ENCODE data around the gene RSBN1L. TPM values are rescaled to one million over a fixed set of nuclear protein-coding genes. Genes with fewer than 3 reads are reported as not detected.

Gene RSBN1L
- total and polyA plus RNA-seq, 3 experiments from 2014 or later: 9.6 to 24.5 (median 23.4) TPM

DNA sequence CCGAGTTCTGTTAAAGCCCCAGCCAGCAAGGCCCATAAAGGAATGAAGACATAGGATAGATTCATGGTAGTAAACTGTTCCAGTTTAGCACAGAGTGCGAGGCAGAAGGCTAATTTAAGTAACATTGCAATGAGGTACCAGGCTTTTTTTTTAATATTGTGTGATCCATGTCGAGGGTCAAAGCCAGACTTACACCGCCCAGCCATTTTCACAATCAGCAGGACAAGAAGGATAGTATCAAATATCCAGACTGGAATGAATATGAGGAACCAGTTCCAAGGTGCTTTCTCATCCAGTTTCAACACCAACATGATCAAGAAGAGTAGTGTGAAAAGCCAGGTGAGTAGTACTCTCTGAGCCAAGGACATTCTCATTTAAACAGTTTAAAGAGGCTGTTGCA, 97.7 kb downstream of the RSBN1L start:
- peak overlapping the region in 3 of 8 donors; percentile 13 to 50 (median 44) for H3K27ac Mint-ChIP-seq

GRCh38 chr7:77796109-77796508, 99.8 kb downstream of the RSBN1L start:
- H3K36me3 ChIP-seq (ENCODE audit: insufficient read depth, low read length): no peaks in the 10 kb centered on the region
- Mint-ChIP-seq H3K9me3 (no peaks in the 10 kb centered on the region), H3K4me1 (peaks cover 55 to 71% (median 68%) of the 10 kb centered on the region in 3 donors), H3K4me3 (peak overlapping the region in 6 of 7 donors; percentile 4 to 99 (median 91)), H3K27me3 (no peaks in the 10 kb centered on the region), H3K27ac (peak overlapping the region in 4 of 8 donors; percentile 7 to 47 (median 34)), H3K36me3 (peaks cover 0 to 29% (median 4%) of the 10 kb centered on the region in 3 donors)
- no peak overlapping the region for H3K27ac ChIP-seq (ENCODE audit: low read depth, low read length)
- CTCF ChIA-PET: interaction anchor here (1.0 kb wide), 1 partner anchor 144 kb away, joined by 4 read pairs; no protein-coding TSS in a partner anchor
- H3K4me3 ChIP-seq (ENCODE audit: low read length): no peak overlapping the region
- H3K4me1 ChIP-seq (ENCODE audit: insufficient read depth, low read length): peaks cover 31% of the 10 kb centered on the region
- POLR2A ChIA-PET: no interaction called here
- DNase-seq: no peak
- H3K9me3 ChIP-seq (ENCODE audit: low read length): no peaks in the 10 kb centered on the region
- no peaks in the 10 kb centered on the region for H3K27me3 ChIP-seq (ENCODE audit: insufficient read depth, low read length, poor library complexity, severe bottlenecking)

More for the DNA sequence above, 97.7 kb downstream of the RSBN1L start:
- Mint-ChIP-seq H3K36me3 (peaks cover 0 to 28% (median 4%) of the 10 kb centered on the region in 3 donors), H3K4me1 (peaks cover 40 to 53% (median 51%) of the 10 kb centered on the region in 3 donors), H3K4me3 (peak overlapping the region in 1 of 7 donors; percentile 40), H3K9me3 (no peaks in the 10 kb centered on the region), H3K27me3 (no peaks in the 10 kb centered on the region)
- H3K27ac ChIP-seq (ENCODE audit: low read depth, low read length): no peak overlapping the region
- no peaks in the 10 kb centered on the region for H3K9me3 ChIP-seq (ENCODE audit: low read length)
- no peak for DNase-seq
- H3K4me3 ChIP-seq (ENCODE audit: low read length): no peak overlapping the region
- ChIA-PET CTCF (no interaction called here), POLR2A (no interaction called here)
- peaks cover 16% of the 10 kb centered on the region for H3K4me1 ChIP-seq (ENCODE audit: insufficient read depth, low read length)
- H3K27me3 ChIP-seq (ENCODE audit: insufficient read depth, low read length, poor library complexity, severe bottlenecking): no peaks in the 10 kb centered on the region
- no peaks in the 10 kb centered on the region for H3K36me3 ChIP-seq (ENCODE audit: insufficient read depth, low read length)

GRCh38 chr7:77796960-77797359, 100.7 kb downstream of the RSBN1L start:
- no peaks in the 10 kb centered on the region for H3K27me3 ChIP-seq (ENCODE audit: insufficient read depth, low read length, poor library complexity, severe bottlenecking)
- Mint-ChIP-seq H3K9me3 (no peaks in the 10 kb centered on the region), H3K4me1 (peaks cover 59 to 78% (median 75%) of the 10 kb centered on the region in 3 donors), H3K27ac (peak overlapping the region in 4 of 8 donors; percentile 70 to 97 (median 90)), H3K27me3 (no peaks in the 10 kb centered on the region), H3K4me3 (peak overlapping the region; percentile 91 to 99 (median 96)), H3K36me3 (peaks cover 0 to 28% (median 4%) of the 10 kb centered on the region in 3 donors)
- peak overlapping the region; percentile 82 for H3K27ac ChIP-seq (ENCODE audit: low read depth, low read length)
- H3K36me3 ChIP-seq (ENCODE audit: insufficient read depth, low read length): no peaks in the 10 kb centered on the region
- no peak for DNase-seq
- no peaks in the 10 kb centered on the region for H3K9me3 ChIP-seq (ENCODE audit: low read length)
- CTCF ChIA-PET: no interaction called here
- POLR2A ChIA-PET: no interaction called here
- peak overlapping the region; percentile 91 for H3K4me3 ChIP-seq (ENCODE audit: low read length)
- peaks cover 36% of the 10 kb centered on the region for H3K4me1 ChIP-seq (ENCODE audit: insufficient read depth, low read length)

DNA sequence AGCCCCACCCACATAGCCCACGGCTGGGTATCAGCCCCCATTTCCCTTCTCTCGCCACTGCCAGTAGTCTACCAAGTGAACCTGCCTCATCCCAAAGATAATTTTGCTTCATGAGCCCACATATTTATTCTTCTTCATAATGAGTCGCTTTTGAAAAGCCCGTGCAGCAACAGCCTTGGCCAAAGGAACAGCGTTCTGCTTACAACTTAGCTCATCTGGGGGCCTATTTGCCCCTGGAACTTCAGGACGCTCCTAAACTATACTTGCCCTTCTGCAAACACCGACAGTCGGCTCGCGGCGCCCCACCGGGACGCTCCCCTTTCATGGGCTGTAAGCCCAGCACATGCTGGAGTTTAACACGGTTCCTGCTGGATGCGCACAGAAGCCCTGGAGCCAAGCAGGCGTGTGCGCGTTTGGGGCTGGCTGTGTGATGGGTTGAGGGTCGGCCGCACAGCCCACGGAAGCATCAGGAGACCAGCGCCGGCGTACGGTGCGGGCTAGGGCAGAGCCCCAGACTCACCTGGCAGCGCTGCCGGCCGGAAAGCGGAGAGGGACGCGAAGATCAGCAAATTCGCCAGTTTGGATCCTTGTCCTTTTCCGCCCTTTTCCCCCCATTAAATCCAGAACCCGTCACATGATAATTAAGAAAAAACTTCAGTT, 101.6 kb downstream of the RSBN1L start:
- H3K36me3 ChIP-seq (ENCODE audit: insufficient read depth, low read length): no peaks in the 10 kb centered on the region
- Mint-ChIP-seq H3K9me3 (no peaks in the 10 kb centered on the region), H3K4me1 (peaks cover 68 to 83% (median 79%) of the 10 kb centered on the region in 3 donors), H3K36me3 (peaks cover 0 to 28% (median 4%) of the 10 kb centered on the region in 3 donors), H3K27me3 (no peaks in the 10 kb centered on the region), H3K27ac (peak overlapping the region; percentile 70 to 98 (median 93)), H3K4me3 (peak overlapping the region; percentile 91 to 99 (median 96))
- no peak for DNase-seq
- no peaks in the 10 kb centered on the region for H3K27me3 ChIP-seq (ENCODE audit: insufficient read depth, low read length, poor library complexity, severe bottlenecking)
- POLR2A ChIA-PET: interaction anchor here (0.7 to 1.1 kb wide), 4 partner anchors 14 to 222 kb away, joined by 3 to 5 read pairs (median 4); partner anchors contain the start of gene RSBN1L
- H3K27ac ChIP-seq (ENCODE audit: low read depth, low read length): peak overlapping the region; percentile 82
- H3K9me3 ChIP-seq (ENCODE audit: low read length): no peaks in the 10 kb centered on the region
- H3K4me3 ChIP-seq (ENCODE audit: low read length): peak overlapping the region; percentile 91
- H3K4me1 ChIP-seq (ENCODE audit: insufficient read depth, low read length): peaks cover 45% of the 10 kb centered on the region
- CTCF ChIA-PET: interaction anchor here (0.8 to 1.8 kb wide), 4 partner anchors 15 to 139 kb away, joined by 3 to 5 read pairs (median 4); no protein-coding TSS in a partner anchor

DNA sequence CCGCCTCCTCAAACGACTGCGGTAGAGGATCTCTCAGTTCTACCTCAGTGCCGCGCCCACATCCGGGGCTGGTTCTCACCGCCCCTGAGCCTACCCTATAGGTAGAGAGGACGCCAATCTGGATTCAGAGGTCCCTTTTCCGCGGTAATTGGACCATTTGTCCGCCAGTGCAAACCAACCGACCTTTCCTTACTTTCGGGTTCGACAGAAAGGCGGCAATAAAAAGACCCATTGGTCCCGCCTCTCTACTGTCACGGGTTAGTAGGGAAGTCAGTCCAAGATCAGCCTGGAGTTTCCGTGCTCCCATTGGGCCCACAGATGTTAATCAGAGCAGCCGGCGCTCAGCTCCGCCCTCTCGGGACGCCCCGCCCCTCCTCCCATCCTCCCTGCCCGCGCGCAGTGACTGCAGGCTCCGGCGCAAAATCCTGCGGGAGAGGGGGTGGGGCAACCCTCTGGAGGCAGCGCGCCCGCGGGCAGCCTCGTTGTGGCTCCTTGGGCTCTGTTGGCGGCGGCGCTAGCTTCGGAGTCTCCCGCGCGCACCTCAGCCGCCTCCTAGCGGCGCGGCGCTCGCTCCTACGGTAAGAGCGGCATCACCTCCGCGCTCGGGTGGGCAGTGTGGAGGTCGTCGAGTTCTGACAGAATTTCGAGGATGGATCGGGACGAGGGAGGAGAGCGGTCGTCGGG, 102.3 kb downstream of the RSBN1L start, which contains the start of the genes PHTF2 and TMEM60:
Gene PHTF2, plus strand, starts transcription at position 380 of the 684 bp plus-strand sequence.
Gene TMEM60, minus strand, starts transcription at position 41 of the 684 bp plus-strand sequence. CDS start 4,061 bp downstream, outside the sequence.
- Histone ChIP-seq H3K4me1 (ENCODE audit: insufficient read depth, low read length) (peaks cover 52% of the 10 kb centered on the region), H3K9me3 (ENCODE audit: low read length) (no peaks in the 10 kb centered on the region), H3K36me3 (ENCODE audit: insufficient read depth, low read length) (no peaks in the 10 kb centered on the region), H3K27ac (ENCODE audit: low read depth, low read length) (peak within 1 kb of the TSS; percentile 82), H3K4me3 (ENCODE audit: low read length) (peak within 1 kb of the TSS; percentile 91), H3K27me3 (ENCODE audit: insufficient read depth, low read length, poor library complexity, severe bottlenecking) (no peaks in the 10 kb centered on the region)
- peak within 1 kb of the TSS; percentile 70 to 98 (median 93) for H3K27ac Mint-ChIP-seq
- no peaks in the 10 kb centered on the region for H3K27me3 Mint-ChIP-seq
- peak; percentile 90 to 95 (median 95) for DNase-seq
- H3K4me3 Mint-ChIP-seq: peak within 1 kb of the TSS; percentile 91 to 99 (median 96)
- peaks cover 0 to 28% (median 4%) of the 10 kb centered on the region in 3 donors for H3K36me3 Mint-ChIP-seq
- ChIA-PET CTCF (interaction anchor here (0.6 to 2.1 kb wide), 8 partner anchors 11 to 243 kb away, joined by 3 to 7 read pairs (median 4); no protein-coding TSS in a partner anchor), POLR2A (interaction anchor here (0.7 to 1.1 kb wide), 4 partner anchors 13 to 221 kb away, joined by 3 to 5 read pairs (median 4); partner anchors contain the start of gene RSBN1L)
- no peaks in the 10 kb centered on the region for H3K9me3 Mint-ChIP-seq
- H3K4me1 Mint-ChIP-seq: peaks cover 75 to 90% (median 86%) of the 10 kb centered on the region in 3 donors

DNA sequence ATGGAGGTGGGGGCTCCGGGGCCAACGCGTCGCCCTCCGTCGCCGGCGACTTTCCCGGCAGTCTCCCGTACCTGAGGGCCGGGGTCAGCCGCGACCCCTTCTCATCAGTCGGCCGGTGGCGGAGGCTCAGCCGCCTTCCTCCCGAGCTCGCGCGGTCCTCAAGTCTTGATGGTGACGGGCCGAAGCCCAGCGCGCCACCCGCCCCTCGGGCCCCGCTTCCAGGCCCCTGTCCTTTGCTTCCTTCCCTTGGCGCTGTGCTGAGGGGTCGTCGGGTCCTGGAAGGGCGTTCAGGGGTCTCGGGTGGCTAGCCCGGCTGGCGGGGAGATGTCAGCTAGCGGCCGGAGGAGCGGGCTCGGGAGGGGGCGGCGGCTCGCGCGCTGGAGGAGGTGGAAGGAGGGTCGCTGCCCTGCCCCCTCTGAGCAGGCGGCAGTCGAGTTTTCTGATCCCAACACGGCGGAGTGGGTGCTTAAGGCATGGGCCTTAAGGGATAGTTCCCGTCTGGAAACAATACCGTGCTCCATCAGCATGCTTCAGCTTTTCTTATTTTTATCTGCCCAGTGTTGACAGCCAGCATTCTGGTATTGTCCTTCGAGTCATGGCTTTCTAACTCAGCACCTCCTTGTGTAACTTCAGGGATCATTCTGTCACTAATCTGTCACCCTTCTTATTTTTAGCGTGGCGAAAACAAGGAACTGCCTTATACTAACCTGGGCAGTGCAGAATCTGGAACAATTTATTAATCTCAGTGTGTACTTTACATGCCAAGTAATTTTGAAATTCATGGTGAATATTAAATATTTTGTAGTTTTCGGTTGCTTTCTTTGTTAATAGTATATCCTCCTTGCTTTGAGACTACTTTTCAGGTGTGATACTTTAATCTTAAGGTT, 103.1 kb downstream of the RSBN1L start:
- H3K4me3 ChIP-seq (ENCODE audit: low read length): peak overlapping the region; percentile 91
- DNase-seq: peak; percentile 6 to 49 (median 18)
- H3K27me3 Mint-ChIP-seq: no peaks in the 10 kb centered on the region
- H3K4me1 Mint-ChIP-seq: peaks cover 77 to 90% (median 87%) of the 10 kb centered on the region in 3 donors
- peak overlapping the region; percentile 70 to 98 (median 93) for H3K27ac Mint-ChIP-seq
- H3K27ac ChIP-seq (ENCODE audit: low read depth, low read length): peak overlapping the region; percentile 82
- no peaks in the 10 kb centered on the region for H3K9me3 ChIP-seq (ENCODE audit: low read length)
- H3K4me3 Mint-ChIP-seq: peak overlapping the region; percentile 91 to 99 (median 96)
- no peaks in the 10 kb centered on the region for H3K36me3 ChIP-seq (ENCODE audit: insufficient read depth, low read length)
- no peaks in the 10 kb centered on the region for H3K27me3 ChIP-seq (ENCODE audit: insufficient read depth, low read length, poor library complexity, severe bottlenecking)
- ChIA-PET CTCF (interaction anchor here (0.9 to 2.1 kb wide), 6 partner anchors 12 to 101 kb away, joined by 3 to 7 read pairs (median 4); no protein-coding TSS in a partner anchor), POLR2A (interaction anchor here (1.0 to 1.1 kb wide), 2 partner anchors 12 to 103 kb away, joined by 4 to 5 read pairs; partner anchors contain the start of gene RSBN1L)
- H3K4me1 ChIP-seq (ENCODE audit: insufficient read depth, low read length): peaks cover 60% of the 10 kb centered on the region
- H3K36me3 Mint-ChIP-seq: peaks cover 0 to 21% (median 0%) of the 10 kb centered on the region in 3 donors
- H3K9me3 Mint-ChIP-seq: no peaks in the 10 kb centered on the region

- H3K36me3 Mint-ChIP-seq: peaks cover 0 to 18% (median 0%) of the 10 kb centered on the region in 3 donors
Observed at GRCh38 chr7:77800158-77800557, 103.9 kb downstream of the RSBN1L start.

More at GRCh38 chr7:77800158-77800557, 103.9 kb downstream of the RSBN1L start:
- no peaks in the 10 kb centered on the region for H3K9me3 ChIP-seq (ENCODE audit: low read length)
- no peak for DNase-seq
- ChIA-PET POLR2A (no interaction called here), CTCF (interaction anchor here (2.1 kb wide), 1 partner anchor 34 kb away, joined by 7 read pairs; no protein-coding TSS in a partner anchor)
- peaks cover 79 to 90% (median 87%) of the 10 kb centered on the region in 3 donors for H3K4me1 Mint-ChIP-seq
- H3K27me3 Mint-ChIP-seq: no peaks in the 10 kb centered on the region
- peaks cover 0 to 2% (median 0%) of the 10 kb centered on the region in 5 donors for H3K9me3 Mint-ChIP-seq
- peak overlapping the region; percentile 91 for H3K4me3 ChIP-seq (ENCODE audit: low read length)
- H3K27me3 ChIP-seq (ENCODE audit: insufficient read depth, low read length, poor library complexity, severe bottlenecking): no peaks in the 10 kb centered on the region
- H3K27ac ChIP-seq (ENCODE audit: low read depth, low read length): peak overlapping the region; percentile 82
- H3K4me3 Mint-ChIP-seq: peak overlapping the region; percentile 91 to 99 (median 96)
- peaks cover 63% of the 10 kb centered on the region for H3K4me1 ChIP-seq (ENCODE audit: insufficient read depth, low read length)
- H3K36me3 ChIP-seq (ENCODE audit: insufficient read depth, low read length): no peaks in the 10 kb centered on the region
- peak overlapping the region; percentile 60 to 94 (median 86) for H3K27ac Mint-ChIP-seq

Measured in CD8-positive, alpha-beta memory T cell (primary cell).